Cardiac muscle cell (in vitro differentiated cells and primary cell): ENCODE data around the gene RNF208. TPM values are rescaled to one million over a fixed set of nuclear protein-coding genes. Genes with fewer than 3 reads are reported as not detected.
A peak's percentile ranks its signal among the peaks of the same experiment; 100 is the strongest.

ENCODE experiments used
- DNase-seq, 2 donors: peaks; one replicate each; pipeline versions ENCODE4 v3.0.0 to v3.0.0-alpha.2; 2010 to 2017; ENCODE audit warnings: low read depth in 1 of 2, low spot score in 1 of 2
- H3K27ac ChIP-seq: fragments of 200-600 bp; sonication (generic); 2 replicates; pipeline ENCODE4 v1.5.1; 2016
- H3K27me3 ChIP-seq: fragments of 200-600 bp; sonication (generic); 2 replicates; pipeline ENCODE4 v1.6.0; 2016; ENCODE audit warnings: control low read depth
- H3K36me3 ChIP-seq: fragments of 200-600 bp; sonication (generic); 2 replicates; pipeline ENCODE4 v1.5.1; 2016; ENCODE audit warnings: control low read depth
- H3K4me1 ChIP-seq: fragments of 200-600 bp; sonication (generic); 2 replicates; pipeline ENCODE4 v1.8.1; 2017; ENCODE audit warnings: low read depth, mild to moderate bottlenecking, mixed run types
- H3K4me3 ChIP-seq: fragments of 200-600 bp; sonication (generic); 2 replicates; pipeline ENCODE4 v1.5.1; 2016; ENCODE audit warnings: mild to moderate bottlenecking
- H3K9me3 ChIP-seq: fragments of 200-600 bp; sonication (generic); 2 replicates; pipeline ENCODE4 v1.5.1; 2017; ENCODE audit warnings: low read depth, mild to moderate bottlenecking, control low read depth
- CTCF ChIP-seq: IDR thresholded peaks from 2 replicates; pipeline ENCODE4 v1.5.1; 2012; ENCODE audit warnings: low read depth, mild to moderate bottlenecking, low read length
- polyA plus RNA-seq: library from polyadenylated mRNA; unstranded; fragments of >200 nt; fragmentation: Nextera tagmentation; extraction: Ambion mirVana; gene quantifications from 2 replicates; pipeline ENCODE4 v1.2.1, GENCODE V29; 2016
- total RNA-seq: library from RNA; depleted of rRNA; stranded (reverse); fragments of >200 nt; gene quantifications from 2 replicates; pipeline ENCODE4 v1.2.3, GENCODE V29; 2016

Gene RNF208
- total and polyA plus RNA-seq, 2 experiments from 2014 or later, result 6.1 to 23.1 TPM

- Histone ChIP-seq H3K27ac (no peak within 1 kb of the TSS), H3K9me3 (no peaks in the 10 kb centered on the region), H3K4me3 (no peak within 1 kb of the TSS), H3K27me3 (no peaks in the 10 kb centered on the region), H3K4me1 (peaks cover 8% of the 10 kb centered on the region), H3K36me3 (no peaks in the 10 kb centered on the region)
- DNase-seq, result peak; percentile 82 to 88
- TF ChIP-seq CTCF, result peak; percentile 82
Observed at GRCh38 chr9:137227054-137227852, 5.2 kb upstream of the RNF208 start, which contains the start of gene RNF224. Gene RNF224, plus strand, starts transcription at chr9:137227502. Its CDS starts 834 bp downstream, at chr9:137228336.

- peaks cover 8% of the 10 kb centered on the region for H3K4me1 ChIP-seq
- no peak for DNase-seq
- no peak overlapping the region for H3K4me3 ChIP-seq
- H3K27ac ChIP-seq, result no peak overlapping the region
- no peak for TF ChIP-seq CTCF
- H3K27me3 ChIP-seq, result no peaks in the 10 kb centered on the region
- no peaks in the 10 kb centered on the region for H3K36me3 ChIP-seq
- no peaks in the 10 kb centered on the region for H3K9me3 ChIP-seq
Observed at GRCh38 chr9:137226338-137227053, 4.5 kb upstream of the RNF208 start.

- no peaks in the 10 kb centered on the region for H3K27me3 ChIP-seq
- no peak for DNase-seq
- no peaks in the 10 kb centered on the region for H3K9me3 ChIP-seq
- no peaks in the 10 kb centered on the region for H3K36me3 ChIP-seq
- H3K4me3 ChIP-seq, result no peak overlapping the region
- TF ChIP-seq CTCF, result no peak
- H3K4me1 ChIP-seq, result peaks cover 8% of the 10 kb centered on the region
- no peak overlapping the region for H3K27ac ChIP-seq
Observed at GRCh38 chr9:137225699-137226331, 3.8 kb upstream of the RNF208 start.

GRCh38 chr9:137224830-137225694 lies 3.0 kb upstream of the RNF208 start, which contains the start of gene CYSRT1:
Gene CYSRT1, plus strand, starts transcription at chr9:137225174. Its CDS starts 448 bp downstream, at chr9:137225622.
- Histone ChIP-seq H3K27me3 (no peaks in the 10 kb centered on the region), H3K4me1 (peaks cover 15% of the 10 kb centered on the region), H3K4me3 (peak within 1 kb of the TSS; percentile 49), H3K36me3 (no peaks in the 10 kb centered on the region), H3K27ac (peak within 1 kb of the TSS; percentile 81), H3K9me3 (no peaks in the 10 kb centered on the region)
- DNase-seq, result no peak
- TF ChIP-seq CTCF, result no peak
